ENCODE data around the gene SLC36A1. TPM values are rescaled to one million over a fixed set of nuclear protein-coding genes. Genes with fewer than 3 reads are reported as not detected.

SLC36A1 gene
- total and polyA plus RNA-seq, 2 donors (not counting 3 experiments of a cell fraction or from before 2014, with no cell fraction given), result 11.8 to 14.5 TPM

DNA sequence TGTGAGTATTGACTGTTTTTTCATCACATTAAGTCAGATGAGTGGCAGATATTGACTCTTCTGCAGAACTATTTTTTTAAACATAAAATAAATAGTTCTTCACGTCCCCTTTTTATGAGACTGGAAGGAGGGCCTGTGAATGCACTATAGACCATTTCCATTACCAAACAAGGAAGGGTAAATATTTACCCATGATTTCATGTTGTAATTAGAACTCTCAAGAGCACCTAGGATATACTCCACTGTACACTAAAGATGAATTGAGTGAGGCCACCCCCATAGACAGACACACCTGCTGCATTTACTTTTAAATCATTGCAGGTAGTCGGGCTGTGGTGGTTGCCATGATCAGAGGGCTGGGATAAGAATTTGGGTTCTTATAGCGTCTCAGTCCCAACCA, 22.6 kb downstream of the SLC36A1 start:
- Histone ChIP-seq H3K79me2 (ENCODE audit: control insufficient read depth, insufficient read depth, low read length) (no peaks in the 10 kb centered on the region), H3K27me3 (ENCODE audit: control insufficient read depth in 2 of 2, insufficient read depth in 2 of 2, low read length in 2 of 2) (no peaks in the 10 kb centered on the region), H2AFZ (ENCODE audit: low read depth, low read length) (no peak overlapping the region), H3K4me1 (ENCODE audit: control insufficient read depth, extremely low read depth, insufficient read depth, low read length) (no peaks in the 10 kb centered on the region), H3K9me1 (replicated peaks; ENCODE audit: control insufficient read depth, extremely low read depth, insufficient read depth, low read length) (no peaks in the 10 kb centered on the region), H3K4me3 (replicated peaks in 1 of 3; ENCODE audit: insufficient read depth in 1 of 3, low read depth in 1 of 3, low read length in 3 of 3) (no peak overlapping the region), H4K20me1 (replicated peaks; ENCODE audit: control insufficient read depth, extremely low read depth, insufficient read depth, low read length) (no peaks in the 10 kb centered on the region), H3K36me3 (ENCODE audit: control insufficient read depth in 2 of 2, extremely low read depth in 1 of 2, insufficient read depth in 2 of 2, low read length in 2 of 2) (peaks cover 0 to 2% of the 10 kb centered on the region in 2 experiments), H3K27ac (ENCODE audit: insufficient read depth, low read depth, low read length) (no peak overlapping the region), H3K9me3 (replicated peaks; ENCODE audit: control insufficient read depth, insufficient read depth, low read length) (no peaks in the 10 kb centered on the region), H3K9ac (replicated peaks; ENCODE audit: extremely low read depth, insufficient read depth, low read length) (no peak overlapping the region), H3K4me2 (ENCODE audit: insufficient read depth, low read length) (no peak overlapping the region)
- intact Hi-C loops (cut with micrococcal nuclease), result no loop called here
- ChIA-PET CTCF (no interaction called here), POLR2A (no interaction called here)
- dilution Hi-C loops (cut with MboI; ENCODE audit: extremely low pct_ligation_motif_present, low sequenced_read_pairs), result no loop called here
- BruUV-seq (replicated peaks), result no TSS peak
- FAIRE-seq, result no peak
- DNase-seq (ENCODE audit: low read depth, low spot score), result no peak
- TF ChIP-seq FOS (IDR thresholded peaks at IDR 0.05; ENCODE audit: borderline replicate concordance, insufficient read depth, low read length) (no peak), MYC (IDR thresholded peaks at IDR 0.05; ENCODE audit: low read depth, low read length) (no peak), EZH2 (IDR thresholded peaks at IDR 0.05; ENCODE audit: borderline replicate concordance, low read depth, low read length, severe bottlenecking) (no peak), GATA2 (IDR thresholded peaks at IDR 0.05; ENCODE audit: insufficient read depth, insufficient read length, low read depth, low read length) (no peak), MAX (IDR thresholded peaks at IDR 0.05; ENCODE audit: insufficient read depth, insufficient read length) (no peak), POLR2AphosphoS5 (IDR thresholded peaks at IDR 0.05; ENCODE audit: insufficient read depth, low read depth, low read length) (no peak)

DNA sequence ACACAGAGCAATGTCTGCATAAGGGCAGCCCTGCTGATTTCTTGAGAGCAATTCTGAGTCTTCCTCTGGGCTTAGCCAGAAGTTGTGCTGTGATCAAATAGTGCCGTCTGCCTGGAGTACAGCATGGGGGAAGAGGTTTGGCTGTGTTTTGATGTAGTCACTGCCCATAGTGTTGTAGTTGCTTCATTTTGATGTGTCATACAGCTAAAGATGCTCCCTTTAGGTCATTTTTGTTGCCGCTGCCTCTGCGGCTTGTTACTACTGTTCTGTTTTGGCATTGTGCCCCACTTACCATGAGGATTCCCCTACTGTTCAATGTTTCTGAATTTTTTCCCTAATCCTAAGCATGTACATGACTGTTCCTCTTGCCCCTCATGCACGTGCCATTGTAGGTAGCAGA, 23.0 kb downstream of the SLC36A1 start:
- no peak overlapping the region for H3K27ac ChIP-seq (ENCODE audit: insufficient read depth, low read depth, low read length)
- CTCF ChIA-PET, result no interaction called here

More for the DNA sequence above, 23.0 kb downstream of the SLC36A1 start:
- Histone ChIP-seq H3K9ac (replicated peaks; ENCODE audit: extremely low read depth, insufficient read depth, low read length) (no peak overlapping the region), H3K79me2 (ENCODE audit: control insufficient read depth, insufficient read depth, low read length) (no peaks in the 10 kb centered on the region), H3K27me3 (ENCODE audit: control insufficient read depth in 2 of 2, insufficient read depth in 2 of 2, low read length in 2 of 2) (no peaks in the 10 kb centered on the region), H4K20me1 (replicated peaks; ENCODE audit: control insufficient read depth, extremely low read depth, insufficient read depth, low read length) (no peaks in the 10 kb centered on the region), H3K36me3 (ENCODE audit: control insufficient read depth in 2 of 2, extremely low read depth in 1 of 2, insufficient read depth in 2 of 2, low read length in 2 of 2) (peaks cover 0 to 2% of the 10 kb centered on the region in 2 experiments), H2AFZ (ENCODE audit: low read depth, low read length) (no peak overlapping the region), H3K4me3 (replicated peaks in 1 of 3; ENCODE audit: insufficient read depth in 1 of 3, low read depth in 1 of 3, low read length in 3 of 3) (no peak overlapping the region), H3K9me3 (replicated peaks; ENCODE audit: control insufficient read depth, insufficient read depth, low read length) (no peaks in the 10 kb centered on the region), H3K9me1 (replicated peaks; ENCODE audit: control insufficient read depth, extremely low read depth, insufficient read depth, low read length) (no peaks in the 10 kb centered on the region), H3K4me1 (ENCODE audit: control insufficient read depth, extremely low read depth, insufficient read depth, low read length) (no peaks in the 10 kb centered on the region), H3K4me2 (ENCODE audit: insufficient read depth, low read length) (no peak overlapping the region)
- POLR2A ChIA-PET, result no interaction called here
- no TSS peak for BruUV-seq (replicated peaks)
- DNase-seq (ENCODE audit: low read depth, low spot score) (no peak), FAIRE-seq (no peak)
- TF ChIP-seq MAX (IDR thresholded peaks at IDR 0.05; ENCODE audit: insufficient read depth, insufficient read length), result no peak
- TF ChIP-seq POLR2A (IDR thresholded peaks at IDR 0.05; ENCODE audit: low read depth, low read length), result no peak
- TF ChIP-seq GATA2 (IDR thresholded peaks at IDR 0.05; ENCODE audit: insufficient read depth, insufficient read length, low read depth, low read length), result no peak
- TF ChIP-seq MYC (IDR thresholded peaks at IDR 0.05; ENCODE audit: low read depth, low read length), result no peak
- TF ChIP-seq CTCF (IDR thresholded peaks at IDR 0.05; ENCODE audit: extremely low read depth in 1 of 2, insufficient read depth in 1 of 2, low read depth in 1 of 2, low read length in 2 of 2), result no peak
- TF ChIP-seq FOS (IDR thresholded peaks at IDR 0.05; ENCODE audit: borderline replicate concordance, insufficient read depth, low read length), result no peak
- no peak for TF ChIP-seq POLR2AphosphoS5 (IDR thresholded peaks at IDR 0.05; ENCODE audit: insufficient read depth, low read depth, low read length)
- no peak for TF ChIP-seq EZH2 (IDR thresholded peaks at IDR 0.05; ENCODE audit: borderline replicate concordance, low read depth, low read length, severe bottlenecking)
- TF ChIP-seq JUN (IDR thresholded peaks at IDR 0.05; ENCODE audit: borderline replicate concordance, insufficient read depth, insufficient read length, low read depth), result no peak
- dilution Hi-C loops (cut with MboI; ENCODE audit: extremely low pct_ligation_motif_present, low sequenced_read_pairs) (no loop called here), intact Hi-C loops (cut with micrococcal nuclease) (no loop called here)

Data from endothelial cell of umbilical vein (primary cell).